Gastroesophageal sphincter (tissue), 4 donors: ENCODE measurements around the gene DCDC1. TPM values are rescaled to one million over a fixed set of nuclear protein-coding genes. Genes with fewer than 3 reads are reported as not detected.

Source experiments
- ATAC-seq: fragments of 150-250 bp; one replicate; pipeline ENCODE4 v1.9.1; 2016; ENCODE audit warnings: mild to moderate bottlenecking, moderate library complexity
- H3K27ac ChIP-seq, 4 donors: fragments of 200-600 bp; sonication (generic) in 3 of 4; 1 replicate in 3 of 4; 2 replicates in 1 of 4; pipeline ENCODE4 v1.5.1; 2016 to 2019
- H3K27me3 ChIP-seq: fragments of 200-600 bp; sonication (generic); one replicate; pipeline ENCODE4 v1.5.1; 2019
- H3K36me3 ChIP-seq, 2 donors: fragments of 200-600 bp; sonication (generic); one replicate each; pipeline ENCODE4 v1.5.1; 2019; ENCODE audit warnings: control low read depth in 1 of 2
- H3K4me1 ChIP-seq, 3 donors: fragments of 200-600 bp; sonication (generic); 1 replicate in 2 of 3; 2 replicates in 1 of 3; pipeline ENCODE4 v1.5.1; 2016 to 2019; ENCODE audit warnings: control low read depth in 2 of 3
- H3K4me3 ChIP-seq, 2 donors: fragments of 200-600 bp; sonication (generic); one replicate each; pipeline ENCODE4 v1.5.1; 2019; ENCODE audit warnings: mild to moderate bottlenecking in 1 of 2, moderate library complexity in 1 of 2
- H3K9me3 ChIP-seq, 3 donors: fragments of 200-600 bp; sonication (generic); one replicate each; pipeline ENCODE4 v1.5.1; 2017 to 2019; ENCODE audit warnings: control low read depth in 2 of 3
- CTCF ChIP-seq, 4 experiments: fragments of 200-600 bp in 2 of 4; fragments of 450-650 bp in 2 of 4; sonication (generic) in 1 of 4; IDR thresholded peaks; one replicate each; pipeline ENCODE4 v1.5.1; 2017 to 2019; ENCODE audit warnings: antibody characterized with exemption in 4 of 4, mild to moderate bottlenecking in 2 of 4, moderate library complexity in 2 of 4
- EP300 ChIP-seq: sonication (generic); formaldehyde crosslinking; IDR thresholded peaks from one replicate; pipeline ENCODE4 v1.6.1; 2017; ENCODE audit warnings: antibody characterized with exemption, mild to moderate bottlenecking
- POLR2A ChIP-seq, 2 donors: fragments of 450-650 bp; IDR thresholded peaks; one replicate each; pipeline ENCODE4 v1.6.1; 2017; ENCODE audit warnings: antibody characterized with exemption in 2 of 2, mild to moderate bottlenecking in 2 of 2, moderate library complexity in 1 of 2
- POLR2AphosphoS5 ChIP-seq: sonication (generic); formaldehyde crosslinking; IDR thresholded peaks from one replicate; pipeline ENCODE4 v1.6.1; 2017; ENCODE audit warnings: antibody characterized with exemption
- WGBS, 2 donors: methylation state at CpG; one replicate each; pipeline ENCODE4 v1.1.5; 2018; ENCODE audit warnings: low coverage in 1 of 2; 5-methylcytosine and 5-hydroxymethylcytosine counted together
- total RNA-seq, 4 donors: library from RNA; depleted of rRNA; stranded (reverse); fragments of >200 nt; gene quantifications; one replicate each; pipeline ENCODE4 v1.1.0, GENCODE V29; 2016

DCDC1 gene
- total RNA-seq, 4 donors from 2014 or later: 0.13 to 0.35 TPM; not detected in 2

DNA sequence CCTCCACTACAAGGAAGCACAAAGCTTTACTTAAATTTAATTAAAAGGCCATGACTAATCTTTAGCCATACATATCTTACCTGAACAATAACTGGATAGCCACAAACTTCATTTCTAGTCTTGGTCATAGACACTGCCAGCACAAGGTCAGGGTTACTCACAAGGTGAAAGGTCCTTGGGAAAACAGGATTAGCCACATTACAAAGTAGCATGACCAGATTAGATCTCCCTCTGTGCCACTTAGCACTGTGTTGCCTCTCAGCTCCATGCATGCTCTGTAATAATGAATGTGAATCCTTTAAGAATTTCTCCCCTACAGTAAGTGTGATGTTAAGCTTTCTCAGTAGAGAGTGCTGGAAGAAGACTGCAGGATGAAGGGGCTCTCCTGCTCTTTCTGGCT, 458.3 kb downstream of the DCDC1 start:
- no peaks in the 10 kb centered on the region for H3K36me3 ChIP-seq
- H3K27me3 ChIP-seq: no peaks in the 10 kb centered on the region
- H3K4me3 ChIP-seq: no peak overlapping the region
- H3K9me3 ChIP-seq: no peaks in the 10 kb centered on the region
- no peaks in the 10 kb centered on the region for H3K4me1 ChIP-seq
- H3K27ac ChIP-seq: no peak overlapping the region
- TF ChIP-seq POLR2AphosphoS5 (no peak), POLR2A (IDR thresholded peaks at IDR 0.05) (no peak), EP300 (no peak), CTCF (IDR thresholded peaks at IDR 0.05) (no peak)
- no peak for ATAC-seq

- TF ChIP-seq POLR2AphosphoS5 (no peak), POLR2A (IDR thresholded peaks at IDR 0.05) (no peak), CTCF (IDR thresholded peaks at IDR 0.05) (no peak), EP300 (no peak)
- Histone ChIP-seq H3K4me3 (no peak overlapping the region), H3K27me3 (no peaks in the 10 kb centered on the region), H3K36me3 (no peaks in the 10 kb centered on the region), H3K27ac (no peak overlapping the region), H3K9me3 (no peaks in the 10 kb centered on the region), H3K4me1 (no peaks in the 10 kb centered on the region)
- WGBS, 2 donors: 73 to 80% methylated on average over 1 of the region's 1 CpG
- no peak for ATAC-seq
Measured at GRCh38 chr11:30908857-30909256, 460.7 kb downstream of the DCDC1 start.

- no peak for ATAC-seq
Measured at GRCh38 chr11:30908272-30908671, 461.3 kb downstream of the DCDC1 start.

GRCh38 chr11:30902929-30903328, 466.6 kb downstream of the DCDC1 start:
- ATAC-seq: no peak
- TF ChIP-seq POLR2A (IDR thresholded peaks at IDR 0.05) (no peak), EP300 (no peak), CTCF (IDR thresholded peaks at IDR 0.05) (no peak), POLR2AphosphoS5 (no peak)
- no peak overlapping the region for H3K27ac ChIP-seq
- H3K27me3 ChIP-seq: no peaks in the 10 kb centered on the region
- no peaks in the 10 kb centered on the region for H3K36me3 ChIP-seq
- H3K4me3 ChIP-seq: no peak overlapping the region
- H3K9me3 ChIP-seq: no peaks in the 10 kb centered on the region
- no peaks in the 10 kb centered on the region for H3K4me1 ChIP-seq

More at GRCh38 chr11:30908272-30908671, 461.3 kb downstream of the DCDC1 start:
- no peak overlapping the region for H3K27ac ChIP-seq
- no peaks in the 10 kb centered on the region for H3K4me1 ChIP-seq
- no peaks in the 10 kb centered on the region for H3K9me3 ChIP-seq
- no peak for TF ChIP-seq CTCF (IDR thresholded peaks at IDR 0.05)
- no peak for TF ChIP-seq POLR2A (IDR thresholded peaks at IDR 0.05)
- TF ChIP-seq POLR2AphosphoS5: no peak
- no peak for TF ChIP-seq EP300
- WGBS, 2 donors: 93 to 100% methylated on average over 2 of the region's 2 CpGs
- no peaks in the 10 kb centered on the region for H3K27me3 ChIP-seq
- H3K4me3 ChIP-seq: no peak overlapping the region
- no peaks in the 10 kb centered on the region for H3K36me3 ChIP-seq

DNA sequence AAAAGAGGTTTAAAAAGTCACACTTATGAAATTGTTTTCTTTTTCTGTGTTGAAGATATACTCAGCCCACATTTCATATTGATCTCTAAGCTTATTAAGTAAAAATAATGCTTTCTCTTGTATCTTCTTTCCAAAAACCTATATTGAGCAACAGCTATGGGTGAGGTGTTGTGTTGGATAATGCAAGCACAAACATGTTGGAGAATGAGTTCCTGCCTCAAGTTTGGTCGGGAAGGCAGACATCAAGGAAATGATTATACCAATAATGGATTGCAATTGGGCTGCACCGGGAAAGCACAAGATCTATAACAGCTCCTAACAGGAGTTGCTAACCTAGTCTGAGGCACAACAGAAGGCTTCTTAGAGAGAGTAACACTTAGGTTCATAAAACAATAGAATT, 474.5 kb downstream of the DCDC1 start:
- Histone ChIP-seq H3K27me3 (no peaks in the 10 kb centered on the region), H3K4me1 (peaks cover 0 to 10% (median 4%) of the 10 kb centered on the region in 3 donors), H3K27ac (no peak overlapping the region), H3K36me3 (no peaks in the 10 kb centered on the region), H3K9me3 (no peaks in the 10 kb centered on the region), H3K4me3 (no peak overlapping the region)
- 90 to 94% methylated on average over 2 of the region's 2 CpGs for WGBS, 2 donors
- TF ChIP-seq EP300 (no peak), CTCF (IDR thresholded peaks at IDR 0.05) (no peak), POLR2AphosphoS5 (no peak), POLR2A (IDR thresholded peaks at IDR 0.05) (no peak)
- ATAC-seq: no peak
